HepG2 (cell line): ENCODE results near the gene TMEM8B. TPM values are rescaled to one million over a fixed set of nuclear protein-coding genes. Genes with fewer than 3 reads are reported as not detected.

Source experiments
- ATAC-seq: fragments of 200-7000 bp; cut with Tn5 transposase; 3 replicates; pipeline ENCODE4 v1.9.1; 2020; ENCODE audit warnings: mild to moderate bottlenecking, moderate library complexity
- BruUV-seq: library from RNA; stranded (reverse); fragments of 400-500 nt; replicated peaks from 2 replicates; lab custom pipeline; 2021; lab: Mats Ljungman, UMichigan
- CTCF ChIA-PET: fragments of 300-600 bp; formaldehyde crosslinking; extraction: SDS; loops from one replicate; lab custom pipeline; 2021; ENCODE audit warnings: low total read pairs, inconsistent platforms, low intra/inter-chr PET ratio; lab: Yijun Ruan, JAX
- POLR2A ChIA-PET: fragments of 350-600 bp; sonication (Branson Sonifier 250); formaldehyde crosslinking; loops from one replicate; lab custom pipeline; 2020; ENCODE audit warnings: antibody characterized with exemption, inconsistent platforms; lab: Yijun Ruan, JAX
- DNase-seq: peaks from one replicate; pipeline ENCODE4 v3.0.0-alpha.2; 2015; ENCODE audit warnings: low spot score
- FAIRE-seq: peaks from 3 replicates; lab custom pipeline; 2011; peaks lifted over from hg19 to GRCh38; lab: Jason Lieb, UNC
- H2AFZ ChIP-seq: one replicate; pipeline ENCODE4 v1.6.1; 2011; ENCODE audit warnings: low read length, inconsistent platforms
- H3K27ac ChIP-seq: fragments of 300-600 bp; 3 replicates; pipeline ENCODE4 v1.8.0; 2011; ENCODE audit warnings: mixed run types, mild to moderate bottlenecking, mixed read lengths, low read length, inconsistent platforms; ENCODE audit not compliant: insufficient read depth; ENCODE audit errors: extremely low read length
- H3K27me3 ChIP-seq, 2 experiments: fragments of 200-600 bp in 1 of 2; 2 replicates in 1 of 2; 3 replicates in 1 of 2; pipeline versions ENCODE4 v1.6.0 to v1.8.0; 2011; ENCODE audit warnings: low read length in 2 of 2, mild to moderate bottlenecking in 2 of 2, moderate library complexity in 2 of 2, inconsistent platforms in 1 of 2; ENCODE audit not compliant: insufficient read depth in 2 of 2, control insufficient read depth in 1 of 2
- H3K36me3 ChIP-seq, 2 experiments: fragments of 200-600 bp in 1 of 2; replicated peaks in 1 of 2; 2 replicates in 1 of 2; 3 replicates in 1 of 2; pipeline versions ENCODE4 v1.5.1 to v1.8.0; 2011; ENCODE audit warnings: low read length in 2 of 2, inconsistent platforms in 1 of 2; ENCODE audit not compliant: insufficient read depth in 2 of 2, control insufficient read depth in 1 of 2
- H3K4me1 ChIP-seq: 2 replicates; pipeline ENCODE4 v1.5.1; 2012; ENCODE audit warnings: low read length, inconsistent platforms; ENCODE audit not compliant: insufficient read depth
- H3K4me2 ChIP-seq: 2 replicates; pipeline ENCODE4 v1.6.0; 2011; ENCODE audit warnings: low read depth, low read length, inconsistent platforms
- H3K4me3 ChIP-seq, 3 experiments: fragments of 200-600 bp in 1 of 3; sonication (generic), shearing (Covaris generic) in 1 of 3; replicated peaks in 1 of 3; 2 replicates each; pipeline ENCODE4 v1.5.1; 2011 to 2016; ENCODE audit warnings: low read length in 3 of 3, inconsistent platforms in 2 of 3, low read depth in 2 of 3, mild to moderate bottlenecking in 2 of 3, control low read depth in 1 of 3, mixed read lengths in 1 of 3; ENCODE audit not compliant: insufficient read depth in 1 of 3
- H3K79me2 ChIP-seq: one replicate; pipeline ENCODE4 v1.6.1; 2011; ENCODE audit warnings: low read length, inconsistent platforms; ENCODE audit not compliant: insufficient read depth
- H3K9ac ChIP-seq: 2 replicates; pipeline ENCODE4 v1.6.0; 2011; ENCODE audit warnings: mild to moderate bottlenecking, low read depth, low read length, inconsistent platforms; ENCODE audit not compliant: insufficient read depth
- H3K9me3 ChIP-seq: 2 replicates; pipeline ENCODE4 v1.5.1; 2012; ENCODE audit warnings: mild to moderate bottlenecking, low read length
- H4K20me1 ChIP-seq: 2 replicates; pipeline ENCODE4 v1.6.0; 2011; ENCODE audit warnings: inconsistent platforms, mild to moderate bottlenecking, low read length, moderate library complexity; ENCODE audit not compliant: insufficient read depth
- ATF7 ChIP-seq, 2 experiments: fragments of 450-650 bp in 1 of 2; sonication (generic) in 1 of 2; formaldehyde crosslinking in 1 of 2; IDR thresholded peaks; 2 replicates each; pipeline versions ENCODE4 v1.4.0 to v1.6.1; 2016 to 2020; ENCODE audit warnings: antibody characterized with exemption in 1 of 2, mild to moderate bottlenecking in 1 of 2, missing genetic modification reagents in 1 of 2
- BRD4 ChIP-seq: sonication (generic); formaldehyde crosslinking; IDR thresholded peaks from 2 replicates; pipeline ENCODE4 v1.4.0; 2020; ENCODE audit warnings: missing genetic modification reagents
- E2F1 ChIP-seq: sonication (generic); formaldehyde crosslinking; IDR thresholded peaks from 2 replicates; pipeline ENCODE4 v1.5.0; 2020; ENCODE audit warnings: missing genetic modification reagents
- FOXK2 ChIP-seq: fragments of 450-650 bp; IDR thresholded peaks from 2 replicates; pipeline ENCODE4 v1.6.1; 2016
- KAT8 ChIP-seq: IDR thresholded peaks from 2 replicates; pipeline ENCODE4 v1.6.1; 2016; ENCODE audit warnings: missing genetic modification reagents, missing compliant biosample characterization
- MYC ChIP-seq: sonication (generic); formaldehyde crosslinking; IDR thresholded peaks from 2 replicates; pipeline ENCODE4 v1.9.0; 2021; ENCODE audit warnings: missing genetic modification reagents, borderline replicate concordance
- NCOA2 ChIP-seq: sonication (generic); formaldehyde crosslinking; IDR thresholded peaks from 2 replicates; pipeline ENCODE4 v1.8.0; 2022; ENCODE audit warnings: inconsistent platforms
- NFYB ChIP-seq: sonication (generic); formaldehyde crosslinking; IDR thresholded peaks from 2 replicates; pipeline ENCODE4 v1.4.0; 2020; ENCODE audit warnings: missing genetic modification reagents
- SCMH1 ChIP-seq: sonication (generic); formaldehyde crosslinking; IDR thresholded peaks from 2 replicates; pipeline ENCODE4 v1.9.0; 2021; ENCODE audit warnings: missing genetic modification reagents, mild to moderate bottlenecking, borderline replicate concordance
- SIN3A ChIP-seq: IDR thresholded peaks from 2 replicates; pipeline ENCODE4 v1.6.1; 2011; ENCODE audit warnings: low read depth, mild to moderate bottlenecking, control low read depth, low read length, borderline replicate concordance
- ZBTB20 ChIP-seq: sonication (generic); formaldehyde crosslinking; IDR thresholded peaks from 2 replicates; pipeline ENCODE4 v1.8.1; 2023; ENCODE audit warnings: missing genetic modification reagents, low read depth, mild to moderate bottlenecking, borderline replicate concordance
- ZC3H4 ChIP-seq: sonication (generic); formaldehyde crosslinking; IDR thresholded peaks from 2 replicates; pipeline ENCODE4 v1.4.0; 2020; ENCODE audit warnings: missing genetic modification reagents, borderline replicate concordance
- ZNF205 ChIP-seq: IDR thresholded peaks from 2 replicates; pipeline ENCODE4 v1.6.1; 2018; ENCODE audit warnings: missing biosample characterization, missing genetic modification reagents
- ZNF34 ChIP-seq: sonication (generic); formaldehyde crosslinking; IDR thresholded peaks from 2 replicates; pipeline ENCODE4 v1.4.0; 2020; ENCODE audit warnings: mild to moderate bottlenecking, missing genetic modification reagents, borderline replicate concordance
- ZNF513 ChIP-seq: sonication (generic); formaldehyde crosslinking; conservative IDR thresholded peaks from 2 replicates; pipeline ENCODE4 v1.5.0; 2020; ENCODE audit warnings: missing genetic modification reagents
- ZNF720 ChIP-seq: sonication (generic); formaldehyde crosslinking; IDR thresholded peaks from 2 replicates; pipeline ENCODE4 v1.4.0; 2020; ENCODE audit warnings: missing genetic modification reagents
- WGBS: methylation state at CpG from one replicate; pipeline ENCODE4 v1.1.6; 2017; ENCODE audit warnings: low lambda C conversion rate; 5-methylcytosine and 5-hydroxymethylcytosine counted together
- in situ Hi-C: cut with HindIII; loops from 2 replicates; pipeline ENCODE4 v1.10.0; 2017; ENCODE audit warnings: low pct_unique_long_range_greater_than_20kb; ENCODE audit not compliant: extremely low pct_ligation_motif_present
- intact Hi-C: fragments of 100-400 bp; cut with micrococcal nuclease; formaldehyde crosslinking; loops from one replicate; pipeline ENCODE4 v1.10.0; 2022; ENCODE audit not compliant: unreplicated experiment
- polyA plus RNA-seq, 8 experiments: library from polyadenylated mRNA; depleted of rRNA in 3 of 8; stranded (reverse) in 7 of 8; unstranded in 1 of 8; fragments of >200 nt; fragmentation: Illumina TruSeq in 4 of 8; extraction: Trizol in 4 of 8; gene quantifications; 2 replicates each; pipeline versions ENCODE4 v1.2.1 to v1.2.3, GENCODE V29; 2011 to 2016; ENCODE audit warnings: low read depth in 4 of 8, missing spikeins in 1 of 8, mixed read lengths in 1 of 8; ENCODE audit not compliant: insufficient read depth in 1 of 8
- total RNA-seq, 5 experiments: library from RNA; depleted of rRNA; stranded (reverse); fragments of >200 nt; fragmentation: Illumina TruSeq; extraction: Trizol; gene quantifications; 2 replicates each; pipeline ENCODE4 v1.2.3, GENCODE V29; 2016; ENCODE audit warnings: low read depth in 1 of 5

TMEM8B gene
- total and polyA plus RNA-seq, 2 of the 13 experiments (the other 11 are each of a cell fraction or from before 2014, with no cell fraction given), result 2.1 to 2.7 TPM

GRCh38 chr9:35835766-35836165 lies 6.7 kb downstream of the TMEM8B start (continued):
- TF ChIP-seq ATF7 (IDR thresholded peaks at IDR 0.05), result no peak; the same call in 1 of the 2 replicates
- 0 out of 2 replicates have a peak, but pooled peaks have one; percentile 24 for TF ChIP-seq ATF7 (CRISPR knock-in tag; IDR thresholded peaks at IDR 0.05)
- TF ChIP-seq MYC, result peak; percentile 23; the same call in 1 of the 2 replicates

- ChIA-PET CTCF (no interaction called here), POLR2A (interaction anchor here (1.3 to 2.3 kb wide), 2 partner anchors 22 to 44 kb away, joined by 4 to 9 read pairs; partner anchors contain the start of gene HINT2)
- ATAC-seq, result no peak
- TF ChIP-seq ZBTB20 (CRISPR knock-in tag) (no peak), BRD4 (no peak), SCMH1 (CRISPR knock-in tag) (no peak), FOXK2 (no peak), KAT8 (CRISPR knock-in tag) (no peak), ZNF205 (CRISPR knock-in tag) (no peak), ZNF513 (CRISPR knock-in tag) (no peak), SIN3A (no peak), ZC3H4 (CRISPR knock-in tag) (no peak), E2F1 (CRISPR knock-in tag) (no peak), NCOA2 (CRISPR knock-in tag) (no peak), NFYB (no peak), ZNF34 (CRISPR knock-in tag) (no peak), ZNF720 (no peak)
- no peak overlapping the region for H2AFZ ChIP-seq
- no peaks in the 10 kb centered on the region; a peak in 1 of 5 replicates for H3K27me3 ChIP-seq
- H3K4me3 ChIP-seq, result no peak overlapping the region
- no peaks in the 10 kb centered on the region for H3K36me3 ChIP-seq
- no TSS peak for BruUV-seq
- no peak for FAIRE-seq
- intact Hi-C loops (no loop called here), in situ Hi-C loops (no loop called here)
- DNase-seq, result no peak
- no peak overlapping the region for H3K9ac ChIP-seq
- H3K79me2 ChIP-seq, result no peaks in the 10 kb centered on the region
- H4K20me1 ChIP-seq, result no peaks in the 10 kb centered on the region
- peaks cover 44% of the 10 kb centered on the region for H3K4me1 ChIP-seq
- H3K4me2 ChIP-seq, result no peak overlapping the region
- no peaks in the 10 kb centered on the region for H3K9me3 ChIP-seq
- no peak overlapping the region for H3K27ac ChIP-seq
- WGBS, result 88% methylated on average over 5 of the region's 5 CpGs
These were observed 7.6 kb downstream of the TMEM8B start for GRCh38 chr9:35836595-35836994.
